ENCODE results near the gene ATP1B2. TPM values are rescaled to one million over a fixed set of nuclear protein-coding genes. Genes with fewer than 3 reads are reported as not detected.

ATP1B2 gene
- total and polyA plus RNA-seq, 9 of the 15 experiments (the other 6 are each of a cell fraction or from before 2014, with no cell fraction given): 0.23 to 6.0 (median 0.99) TPM

GRCh38 chr17:7615265-7615747, 35.4 kb upstream of the ATP1B2 start (continued):
- no peak for TF ChIP-seq KDM2B (CRISPR knock-in tag; IDR thresholded peaks at IDR 0.05)
- TF ChIP-seq MAX (CRISPR knock-in tag; IDR thresholded peaks at IDR 0.05): peak; percentile 61
- TF ChIP-seq ZBTB49 (CRISPR knock-in tag; IDR thresholded peaks at IDR 0.05; ENCODE audit: borderline replicate concordance): no peak
- TF ChIP-seq SRSF7 (optimal IDR thresholded peaks at IDR 0.05; ENCODE audit: low read depth, low read length): no peak
- no peak for TF ChIP-seq KLF16 (IDR thresholded peaks at IDR 0.05)
- no peak for TF ChIP-seq RBM15 (IDR thresholded peaks at IDR 0.05; ENCODE audit: insufficient read depth, low read length)
- TF ChIP-seq ZBTB34 (CRISPR knock-in tag; IDR thresholded peaks at IDR 0.05): no peak
- TF ChIP-seq ZBTB2 (IDR thresholded peaks at IDR 0.05): peak; percentile 96
